ENCODE results near the gene ZCRB1.

GRCh38 chr12:42284157-42284556 is 41.7 kb downstream of the ZCRB1 start:
- TF ChIP-seq YY1 (IDR thresholded peaks at IDR 0.05; ENCODE audit: insufficient read depth, insufficient read length) (no peak), ZNF274 (IDR thresholded peaks at IDR 0.05; ENCODE audit: low read depth, low read length) (no peak), SUZ12 (IDR thresholded peaks at IDR 0.05; ENCODE audit: extremely low read depth, insufficient read depth, insufficient read length) (no peak)

Data from NT2/D1 (cell line).